HepG2 (cell line): ENCODE results near the gene SLC28A1. TPM values are rescaled to one million over a fixed set of nuclear protein-coding genes. Genes with fewer than 3 reads are reported as not detected.

Experiments used
- ATRX ChIP-seq: sonication (generic); formaldehyde crosslinking; IDR thresholded peaks from 2 replicates; pipeline ENCODE4 v1.4.0; 2020; ENCODE audit warnings: missing genetic modification reagents, borderline replicate concordance
- EP300 ChIP-seq, 3 experiments: sonication (generic) in 1 of 3; formaldehyde crosslinking in 1 of 3; IDR thresholded peaks; 2 replicates each; pipeline versions ENCODE4 v1.5.1 to v1.6.1; 2011 to 2020; ENCODE audit warnings: low read depth in 2 of 3, low read length in 2 of 3, borderline replicate concordance in 1 of 3, improper control_type of control experiment in 1 of 3, mild to moderate bottlenecking in 1 of 3, missing genetic modification reagents in 1 of 3, moderate library complexity in 1 of 3
- FOSL2 ChIP-seq: sonication (generic); formaldehyde crosslinking; IDR thresholded peaks from 2 replicates; pipeline ENCODE4 v1.4.0; 2020; ENCODE audit warnings: missing genetic modification reagents
- FOXJ3 ChIP-seq: sonication (generic); formaldehyde crosslinking; IDR thresholded peaks from 2 replicates; pipeline ENCODE4 v1.4.0; 2020; ENCODE audit warnings: missing genetic modification reagents, mild to moderate bottlenecking, borderline replicate concordance
- HMGXB4 ChIP-seq, 2 experiments: sonication (generic) in 1 of 2; formaldehyde crosslinking in 1 of 2; IDR thresholded peaks; 2 replicates each; pipeline versions ENCODE4 v1.4.0 to v1.6.1; 2018 to 2020; ENCODE audit warnings: missing genetic modification reagents in 2 of 2, borderline replicate concordance in 1 of 2, low read depth in 1 of 2, mild to moderate bottlenecking in 1 of 2, missing biosample characterization in 1 of 2
- HNF1B ChIP-seq: sonication (generic); formaldehyde crosslinking; IDR thresholded peaks from 2 replicates; pipeline ENCODE4 v1.5.1; 2020; ENCODE audit warnings: mild to moderate bottlenecking, moderate library complexity, missing genetic modification reagents
- JDP2 ChIP-seq: sonication (generic); formaldehyde crosslinking; IDR thresholded peaks from 2 replicates; pipeline ENCODE4 v1.8.1; 2022; ENCODE audit warnings: missing genetic modification reagents, borderline replicate concordance
- MXI1 ChIP-seq: IDR thresholded peaks from 3 replicates; pipeline ENCODE4 v1.6.1; 2012; ENCODE audit warnings: low read depth, low read length, inconsistent platforms, borderline replicate concordance
- PBX2 ChIP-seq: IDR thresholded peaks from 2 replicates; pipeline ENCODE4 v1.6.1; 2016; ENCODE audit warnings: control low read depth
- RXRB ChIP-seq: IDR thresholded peaks from 2 replicates; pipeline ENCODE4 v1.6.1; 2016; ENCODE audit warnings: borderline replicate concordance, missing genetic modification reagents, missing compliant biosample characterization
- SALL2 ChIP-seq: sonication (generic); formaldehyde crosslinking; IDR thresholded peaks from 2 replicates; pipeline ENCODE4 v1.8.1; 2023; ENCODE audit warnings: mild to moderate bottlenecking, missing genetic modification reagents, inconsistent platforms
- ZNF670 ChIP-seq: sonication (generic); formaldehyde crosslinking; IDR thresholded peaks from 2 replicates; pipeline ENCODE4 v1.8.0; 2022; ENCODE audit warnings: mild to moderate bottlenecking, missing genetic modification reagents, borderline replicate concordance
- ZNF83 ChIP-seq: sonication (generic); formaldehyde crosslinking; IDR thresholded peaks from 2 replicates; pipeline ENCODE4 v1.4.0; 2020; ENCODE audit warnings: missing genetic modification reagents, mild to moderate bottlenecking, borderline replicate concordance
- polyA plus RNA-seq, 8 experiments: library from polyadenylated mRNA; depleted of rRNA in 3 of 8; stranded (reverse) in 7 of 8; unstranded in 1 of 8; fragments of >200 nt; fragmentation: Illumina TruSeq in 4 of 8; extraction: Trizol in 4 of 8; gene quantifications; 2 replicates each; pipeline versions ENCODE4 v1.2.1 to v1.2.3, GENCODE V29; 2011 to 2016; ENCODE audit warnings: low read depth in 4 of 8, missing spikeins in 1 of 8, mixed read lengths in 1 of 8; ENCODE audit not compliant: insufficient read depth in 1 of 8
- total RNA-seq, 5 experiments: library from RNA; depleted of rRNA; stranded (reverse); fragments of >200 nt; fragmentation: Illumina TruSeq; extraction: Trizol; gene quantifications; 2 replicates each; pipeline ENCODE4 v1.2.3, GENCODE V29; 2016; ENCODE audit warnings: low read depth in 1 of 5
- TF ChIP-seq, protein P1 (sequence below): sonication (generic); formaldehyde crosslinking; IDR thresholded peaks from 2 replicates; pipeline ENCODE4 v1.9.0; 2022; ENCODE audit warnings: low read depth, missing genetic modification reagents
- TF ChIP-seq, protein P2 (sequence below): sonication (generic); formaldehyde crosslinking; IDR thresholded peaks from 2 replicates; pipeline ENCODE4 v1.5.0; 2020; ENCODE audit warnings: mild to moderate bottlenecking, missing genetic modification reagents, borderline replicate concordance

SLC28A1 gene
- total and polyA plus RNA-seq, 2 of the 13 experiments (the other 11 are each of a cell fraction or from before 2014, with no cell fraction given) = 0.31 to 5.8 TPM

- TF ChIP-seq, protein P1, sequence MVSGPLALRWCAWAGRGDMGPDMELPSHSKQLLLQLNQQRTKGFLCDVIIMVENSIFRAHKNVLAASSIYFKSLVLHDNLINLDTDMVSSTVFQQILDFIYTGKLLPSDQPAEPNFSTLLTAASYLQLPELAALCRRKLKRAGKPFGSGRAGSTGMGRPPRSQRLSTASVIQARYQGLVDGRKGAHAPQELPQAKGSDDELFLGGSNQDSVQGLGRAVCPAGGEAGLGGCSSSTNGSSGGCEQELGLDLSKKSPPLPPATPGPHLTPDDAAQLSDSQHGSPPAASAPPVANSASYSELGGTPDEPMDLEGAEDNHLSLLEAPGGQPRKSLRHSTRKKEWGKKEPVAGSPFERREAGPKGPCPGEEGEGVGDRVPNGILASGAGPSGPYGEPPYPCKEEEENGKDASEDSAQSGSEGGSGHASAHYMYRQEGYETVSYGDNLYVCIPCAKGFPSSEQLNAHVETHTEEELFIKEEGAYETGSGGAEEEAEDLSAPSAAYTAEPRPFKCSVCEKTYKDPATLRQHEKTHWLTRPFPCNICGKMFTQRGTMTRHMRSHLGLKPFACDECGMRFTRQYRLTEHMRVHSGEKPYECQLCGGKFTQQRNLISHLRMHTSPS = peak; percentile 67; the same call in 1 of the 2 replicates
- no peak for TF ChIP-seq FOXJ3
- TF ChIP-seq, protein P2, sequence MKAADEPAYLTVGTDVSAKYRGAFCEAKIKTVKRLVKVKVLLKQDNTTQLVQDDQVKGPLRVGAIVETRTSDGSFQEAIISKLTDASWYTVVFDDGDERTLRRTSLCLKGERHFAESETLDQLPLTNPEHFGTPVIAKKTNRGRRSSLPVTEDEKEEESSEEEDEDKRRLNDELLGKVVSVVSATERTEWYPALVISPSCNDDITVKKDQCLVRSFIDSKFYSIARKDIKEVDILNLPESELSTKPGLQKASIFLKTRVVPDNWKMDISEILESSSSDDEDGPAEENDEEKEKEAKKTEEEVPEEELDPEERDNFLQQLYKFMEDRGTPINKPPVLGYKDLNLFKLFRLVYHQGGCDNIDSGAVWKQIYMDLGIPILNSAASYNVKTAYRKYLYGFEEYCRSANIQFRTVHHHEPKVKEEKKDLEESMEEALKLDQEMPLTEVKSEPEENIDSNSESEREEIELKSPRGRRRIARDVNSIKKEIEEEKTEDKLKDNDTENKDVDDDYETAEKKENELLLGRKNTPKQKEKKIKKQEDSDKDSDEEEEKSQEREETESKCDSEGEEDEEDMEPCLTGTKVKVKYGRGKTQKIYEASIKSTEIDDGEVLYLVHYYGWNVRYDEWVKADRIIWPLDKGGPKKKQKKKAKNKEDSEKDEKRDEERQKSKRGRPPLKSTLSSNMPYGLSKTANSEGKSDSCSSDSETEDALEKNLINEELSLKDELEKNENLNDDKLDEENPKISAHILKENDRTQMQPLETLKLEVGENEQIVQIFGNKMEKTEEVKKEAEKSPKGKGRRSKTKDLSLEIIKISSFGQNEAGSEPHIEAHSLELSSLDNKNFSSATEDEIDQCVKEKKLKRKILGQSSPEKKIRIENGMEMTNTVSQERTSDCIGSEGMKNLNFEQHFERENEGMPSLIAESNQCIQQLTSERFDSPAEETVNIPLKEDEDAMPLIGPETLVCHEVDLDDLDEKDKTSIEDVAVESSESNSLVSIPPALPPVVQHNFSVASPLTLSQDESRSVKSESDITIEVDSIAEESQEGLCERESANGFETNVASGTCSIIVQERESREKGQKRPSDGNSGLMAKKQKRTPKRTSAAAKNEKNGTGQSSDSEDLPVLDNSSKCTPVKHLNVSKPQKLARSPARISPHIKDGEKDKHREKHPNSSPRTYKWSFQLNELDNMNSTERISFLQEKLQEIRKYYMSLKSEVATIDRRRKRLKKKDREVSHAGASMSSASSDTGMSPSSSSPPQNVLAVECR (CRISPR knock-in tag) = peak; percentile 28; the same call in 1 of the 2 replicates
- TF ChIP-seq ZNF670 (CRISPR knock-in tag) = no peak
- TF ChIP-seq ATRX (CRISPR knock-in tag) = no peak
- TF ChIP-seq HMGXB4 (CRISPR knock-in tag; IDR thresholded peaks at IDR 0.05; ENCODE audit: borderline replicate concordance in 1 of 2, low read depth in 1 of 2) = peak in 1 of 2 experiments; percentile 35; a peak in 1 of 4 replicates
- TF ChIP-seq SALL2 (CRISPR knock-in tag) = no peak
- peak in 1 of 2 experiments; percentile 66; a peak in 2 of 4 replicates for TF ChIP-seq EP300 (IDR thresholded peaks at IDR 0.05; ENCODE audit: low read depth in 2 of 2, low read length in 2 of 2)
- TF ChIP-seq EP300 (CRISPR knock-in tag; IDR thresholded peaks at IDR 0.05; ENCODE audit: borderline replicate concordance) = peak; percentile 62; the same call in 1 of the 2 replicates
- TF ChIP-seq MXI1 = peak; percentile 73; the same call in 1 of the 3 replicates
- TF ChIP-seq PBX2 (CRISPR knock-in tag) = no peak
- peak; percentile 88 for TF ChIP-seq FOSL2
- no peak for TF ChIP-seq JDP2 (CRISPR knock-in tag)
- peak; percentile 87 for TF ChIP-seq RXRB (CRISPR knock-in tag)
- peak; percentile 78; the same call in 1 of the 2 replicates for TF ChIP-seq HNF1B
- TF ChIP-seq ZNF83 (CRISPR knock-in tag) = no peak
Observed at GRCh38 chr15:84929795-84930603, 45.5 kb downstream of the SLC28A1 start (continued).
